Common myeloid progenitor, CD34-positive (primary cell): ENCODE data around the gene PAN3.

Source experiments
- CTCF ChIA-PET: fragments of 350-600 bp; sonication (Branson Sonifier 250); formaldehyde crosslinking; loops from one replicate; lab custom pipeline; 2021; ENCODE audit warnings: antibody characterized with exemption; lab: Charles Lee
- POLR2A ChIA-PET: fragments of 350-600 bp; sonication (Branson Sonifier 250); formaldehyde crosslinking; loops from one replicate; lab custom pipeline; 2021; ENCODE audit warnings: antibody characterized with exemption; lab: Charles Lee
- DNase-seq, 3 donors: peaks; one replicate each; pipeline versions ENCODE4 v3.0.0 to v3.0.0-alpha.2; 2013
- H3K27ac ChIP-seq, 2 experiments: 1 replicate in 1 of 2; 2 replicates in 1 of 2; pipeline ENCODE4 v1.7.0; 2013; ENCODE audit warnings: inconsistent platforms in 2 of 2, low read length in 2 of 2, mild to moderate bottlenecking in 2 of 2, low read depth in 1 of 2, moderate library complexity in 1 of 2; ENCODE audit not compliant: severe bottlenecking in 2 of 2, insufficient read depth in 1 of 2, poor library complexity in 1 of 2
- H3K27me3 ChIP-seq, 5 experiments: replicated peaks in 2 of 5; 1 replicate in 3 of 5; 2 replicates in 2 of 5; pipeline versions ENCODE4 v1.6.1 to v1.7.0; 2013; ENCODE audit warnings: low read length in 4 of 5, mild to moderate bottlenecking in 2 of 5, moderate library complexity in 2 of 5, inconsistent platforms in 1 of 5; ENCODE audit not compliant: insufficient read depth in 5 of 5, control insufficient read depth in 4 of 5
- H3K36me3 ChIP-seq, 4 experiments: 1 replicate in 2 of 4; 2 replicates in 2 of 4; pipeline versions ENCODE4 v1.6.1 to v1.7.0; 2013; ENCODE audit warnings: low read length in 3 of 4, control low read depth in 1 of 4, mild to moderate bottlenecking in 1 of 4; ENCODE audit not compliant: control insufficient read depth in 4 of 4, insufficient read depth in 4 of 4
- H3K4me1 ChIP-seq, 4 experiments: 1 replicate in 3 of 4; 2 replicates in 1 of 4; pipeline versions ENCODE4 v1.6.1 to v1.7.1; 2013; ENCODE audit warnings: low read length in 3 of 4, mild to moderate bottlenecking in 3 of 4, control low read depth in 1 of 4, inconsistent platforms in 1 of 4, moderate library complexity in 1 of 4; ENCODE audit not compliant: control insufficient read depth in 4 of 4, insufficient read depth in 4 of 4; ENCODE audit errors: control extremely low read depth in 1 of 4
- H3K4me3 ChIP-seq, 7 experiments: 1 replicate in 4 of 7; 2 replicates in 3 of 7; pipeline versions ENCODE4 v1.5.1 to v1.7.0; 2013; ENCODE audit warnings: mild to moderate bottlenecking in 7 of 7, low read length in 6 of 7, moderate library complexity in 6 of 7, inconsistent platforms in 2 of 7, low read depth in 2 of 7, control low read depth in 1 of 7; ENCODE audit not compliant: insufficient read depth in 4 of 7, control insufficient read depth in 1 of 7; ENCODE audit errors: extremely low read depth in 1 of 7
- H3K9me3 ChIP-seq, 5 experiments: 1 replicate in 4 of 5; 2 replicates in 1 of 5; pipeline versions ENCODE4 v1.6.1 to v1.7.1; 2013; ENCODE audit warnings: low read length in 4 of 5, mild to moderate bottlenecking in 2 of 5, inconsistent platforms in 1 of 5, low read depth in 1 of 5, moderate library complexity in 1 of 5; ENCODE audit not compliant: control insufficient read depth in 4 of 5, insufficient read depth in 2 of 5; ENCODE audit errors: control extremely low read depth in 1 of 5
- WGBS: methylation state at CpG from one replicate; pipeline ENCODE4 v1.1.5; 2013; ENCODE audit not compliant: insufficient coverage; 5-methylcytosine and 5-hydroxymethylcytosine counted together

The PAN3 gene

GRCh38 chr13:28117689-28118377 is 20.5 kb upstream of the PAN3 start:
- H3K27me3 ChIP-seq = no peaks in the 10 kb centered on the region
- H3K36me3 ChIP-seq = no peaks in the 10 kb centered on the region
- H3K4me3 ChIP-seq = no peak overlapping the region
- ChIA-PET POLR2A (no interaction called here), CTCF (interaction anchor here (0.7 to 1.6 kb wide), 4 partner anchors 12 to 101 kb away, joined by 3 to 5 read pairs (median 4); no protein-coding TSS in a partner anchor)
- no peak for DNase-seq
- no peaks in the 10 kb centered on the region for H3K9me3 ChIP-seq
- H3K4me1 ChIP-seq = peaks cover 0 to 9% (median 0%) of the 10 kb centered on the region in 4 experiments
- 84% methylated on average over 6 of the region's 9 CpGs for WGBS
- no peak overlapping the region for H3K27ac ChIP-seq

GRCh38 chr13:28120317-28120716 is 18.0 kb upstream of the PAN3 start:
- Histone ChIP-seq H3K4me3 (no peak overlapping the region), H3K9me3 (no peaks in the 10 kb centered on the region), H3K27me3 (no peaks in the 10 kb centered on the region), H3K27ac (no peak overlapping the region), H3K4me1 (peaks cover 0 to 9% (median 0%) of the 10 kb centered on the region in 4 experiments), H3K36me3 (no peaks in the 10 kb centered on the region)
- DNase-seq = no peak
- ChIA-PET CTCF (interaction anchor here (1.4 kb wide), 1 partner anchor 21 kb away, joined by 5 read pairs; no protein-coding TSS in a partner anchor), POLR2A (no interaction called here)

- Histone ChIP-seq H3K27ac (no peak overlapping the region), H3K4me3 (no peak overlapping the region), H3K4me1 (peaks cover 0 to 9% (median 0%) of the 10 kb centered on the region in 4 experiments), H3K36me3 (no peaks in the 10 kb centered on the region), H3K27me3 (no peaks in the 10 kb centered on the region), H3K9me3 (no peaks in the 10 kb centered on the region)
- ChIA-PET CTCF (interaction anchor here (1.4 kb wide), 1 partner anchor 22 kb away, joined by 5 read pairs; no protein-coding TSS in a partner anchor), POLR2A (no interaction called here)
- WGBS = 99% methylated on average over 8 of the region's 8 CpGs
- DNase-seq = no peak
Measured at GRCh38 chr13:28121224-28121623, 17.1 kb upstream of the PAN3 start.

GRCh38 chr13:28128030-28128429 is 10.3 kb upstream of the PAN3 start:
- Histone ChIP-seq H3K4me3 (no peak overlapping the region), H3K9me3 (no peaks in the 10 kb centered on the region), H3K27me3 (no peaks in the 10 kb centered on the region), H3K4me1 (peaks cover 0 to 5% (median 2%) of the 10 kb centered on the region in 4 experiments), H3K27ac (no peak overlapping the region), H3K36me3 (no peaks in the 10 kb centered on the region)
- ChIA-PET POLR2A (no interaction called here), CTCF (interaction anchor here (0.7 to 3.5 kb wide), 2 partner anchors 13 to 149 kb away, joined by 4 to 9 read pairs; no protein-coding TSS in a partner anchor)
- DNase-seq = no peak

GRCh38 chr13:28128926-28129325 is 9.4 kb upstream of the PAN3 start:
- POLR2A ChIA-PET = interaction anchor here (1.7 kb wide), 1 partner anchor 10 kb away, joined by 7 read pairs; the partner anchor contains the start of gene PAN3
- Histone ChIP-seq H3K4me3 (no peak overlapping the region), H3K4me1 (peaks cover 0 to 5% (median 2%) of the 10 kb centered on the region in 4 experiments), H3K27me3 (no peaks in the 10 kb centered on the region), H3K27ac (no peak overlapping the region), H3K36me3 (no peaks in the 10 kb centered on the region), H3K9me3 (no peaks in the 10 kb centered on the region)
- no peak for DNase-seq
- CTCF ChIA-PET = interaction anchor here (0.7 to 1.5 kb wide), 3 partner anchors 11 to 148 kb away, joined by 3 to 4 read pairs (median 4); no protein-coding TSS in a partner anchor

GRCh38 chr13:28129911-28130693 is 8.2 kb upstream of the PAN3 start:
- no peaks in the 10 kb centered on the region for H3K27me3 ChIP-seq
- no peak overlapping the region for H3K27ac ChIP-seq
- DNase-seq = no peak
- H3K4me3 ChIP-seq = no peak overlapping the region
- H3K9me3 ChIP-seq = no peaks in the 10 kb centered on the region
- POLR2A ChIA-PET = interaction anchor here (1.7 kb wide), 1 partner anchor 8 kb away, joined by 7 read pairs; the partner anchor contains the start of gene PAN3
- H3K36me3 ChIP-seq = no peaks in the 10 kb centered on the region
- WGBS = 94% methylated on average over 4 of the region's 5 CpGs
- peaks cover 0 to 5% (median 2%) of the 10 kb centered on the region in 4 experiments for H3K4me1 ChIP-seq
- CTCF ChIA-PET = interaction anchor here (1.1 to 1.5 kb wide), 2 partner anchors 12 to 35 kb away, joined by 3 to 4 read pairs; no protein-coding TSS in a partner anchor
